ENCODE data around the gene SGCD.

The SGCD gene

GRCh38 chr5:156326718-156327259 is at the start of gene SGCD:
Gene SGCD, plus strand, starts transcription at chr5:156327164.
- CTCF ChIA-PET, result no interaction called here
- TF ChIP-seq, protein P1, sequence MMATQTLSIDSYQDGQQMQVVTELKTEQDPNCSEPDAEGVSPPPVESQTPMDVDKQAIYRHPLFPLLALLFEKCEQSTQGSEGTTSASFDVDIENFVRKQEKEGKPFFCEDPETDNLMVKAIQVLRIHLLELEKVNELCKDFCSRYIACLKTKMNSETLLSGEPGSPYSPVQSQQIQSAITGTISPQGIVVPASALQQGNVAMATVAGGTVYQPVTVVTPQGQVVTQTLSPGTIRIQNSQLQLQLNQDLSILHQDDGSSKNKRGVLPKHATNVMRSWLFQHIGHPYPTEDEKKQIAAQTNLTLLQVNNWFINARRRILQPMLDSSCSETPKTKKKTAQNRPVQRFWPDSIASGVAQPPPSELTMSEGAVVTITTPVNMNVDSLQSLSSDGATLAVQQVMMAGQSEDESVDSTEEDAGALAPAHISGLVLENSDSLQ (IDR thresholded peaks at IDR 0.05), result no peak
- TF ChIP-seq FOXA1 (IDR thresholded peaks at IDR 0.05) (no peak), ARNT (IDR thresholded peaks at IDR 0.05) (no peak), SUZ12 (IDR thresholded peaks at IDR 0.05) (no peak), FOXM1 (IDR thresholded peaks at IDR 0.05; ENCODE audit: borderline replicate concordance) (no peak), HDGF (IDR thresholded peaks at IDR 0.05; ENCODE audit: borderline replicate concordance) (no peak), TARDBP (IDR thresholded peaks at IDR 0.05) (no peak), BHLHE40 (IDR thresholded peaks at IDR 0.05; ENCODE audit: borderline replicate concordance) (no peak), ELF4 (IDR thresholded peaks at IDR 0.05) (no peak), LEF1 (IDR thresholded peaks at IDR 0.05; ENCODE audit: borderline replicate concordance) (no peak), ZNF384 (IDR thresholded peaks at IDR 0.05) (no peak), NFRKB (IDR thresholded peaks at IDR 0.05) (no peak), SP1 (IDR thresholded peaks at IDR 0.05) (no peak), CTBP1 (IDR thresholded peaks at IDR 0.05; ENCODE audit: borderline replicate concordance) (no peak), FOXK2 (IDR thresholded peaks at IDR 0.05) (no peak), L3MBTL2 (conservative IDR thresholded peaks at IDR 0.05) (no peak)
- DNase-seq (ENCODE audit: extremely low spot score), result no peak
- POLR2A ChIA-PET, result no interaction called here

GRCh38 chr5:156277290-156277689 is 49.7 kb upstream of the SGCD start:
- ChIA-PET CTCF (no interaction called here), POLR2A (no interaction called here)
- no peak for DNase-seq (ENCODE audit: extremely low spot score)
- TF ChIP-seq NFRKB (IDR thresholded peaks at IDR 0.05), result no peak
- no peak for TF ChIP-seq CTBP1 (IDR thresholded peaks at IDR 0.05; ENCODE audit: borderline replicate concordance)
- no peak for TF ChIP-seq ELF4 (IDR thresholded peaks at IDR 0.05)
- TF ChIP-seq HDGF (IDR thresholded peaks at IDR 0.05; ENCODE audit: borderline replicate concordance), result no peak
- TF ChIP-seq ARNT (IDR thresholded peaks at IDR 0.05), result no peak
- TF ChIP-seq, protein P1 (IDR thresholded peaks at IDR 0.05), result no peak
- TF ChIP-seq TARDBP (IDR thresholded peaks at IDR 0.05), result no peak
- no peak for TF ChIP-seq L3MBTL2 (conservative IDR thresholded peaks at IDR 0.05)
- TF ChIP-seq SUZ12 (IDR thresholded peaks at IDR 0.05), result no peak
- no peak for TF ChIP-seq SP1 (IDR thresholded peaks at IDR 0.05)
- TF ChIP-seq FOXK2 (IDR thresholded peaks at IDR 0.05), result no peak
- TF ChIP-seq FOXM1 (IDR thresholded peaks at IDR 0.05; ENCODE audit: borderline replicate concordance), result no peak
- no peak for TF ChIP-seq ZNF384 (IDR thresholded peaks at IDR 0.05)
- TF ChIP-seq BHLHE40 (IDR thresholded peaks at IDR 0.05; ENCODE audit: borderline replicate concordance), result no peak
- TF ChIP-seq FOXA1 (IDR thresholded peaks at IDR 0.05), result no peak
- TF ChIP-seq LEF1 (IDR thresholded peaks at IDR 0.05; ENCODE audit: borderline replicate concordance), result no peak

DNA sequence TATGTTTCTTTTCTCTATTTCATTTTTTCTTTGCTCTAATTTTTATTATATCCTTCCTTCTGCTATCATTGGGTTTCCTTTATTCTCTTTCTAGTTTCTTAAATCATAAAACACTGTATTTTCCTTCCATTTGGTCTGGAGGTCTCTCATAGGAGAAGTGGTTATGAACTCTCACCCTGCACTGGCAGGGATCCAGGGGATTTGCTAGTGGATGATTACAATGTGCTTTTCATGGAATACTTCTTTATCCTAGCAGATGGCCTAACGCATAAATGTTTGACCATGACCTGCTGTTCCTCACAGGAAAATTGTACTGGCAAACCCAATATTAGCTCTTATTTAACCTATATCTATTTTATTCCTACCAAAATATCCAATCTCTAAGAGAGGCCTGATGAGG is 31.5 kb upstream of the SGCD start:
- DNase-seq (ENCODE audit: extremely low spot score), result no peak
- TF ChIP-seq TARDBP (IDR thresholded peaks at IDR 0.05) (no peak), BHLHE40 (IDR thresholded peaks at IDR 0.05; ENCODE audit: borderline replicate concordance) (no peak), FOXK2 (IDR thresholded peaks at IDR 0.05) (no peak), L3MBTL2 (conservative IDR thresholded peaks at IDR 0.05) (no peak), ARNT (IDR thresholded peaks at IDR 0.05) (no peak), SP1 (IDR thresholded peaks at IDR 0.05) (no peak)
- ChIA-PET POLR2A (no interaction called here), CTCF (no interaction called here)

- DNase-seq (ENCODE audit: extremely low spot score), result no peak
- POLR2A ChIA-PET, result no interaction called here
- no peak for TF ChIP-seq FOXM1 (IDR thresholded peaks at IDR 0.05; ENCODE audit: borderline replicate concordance)
- no peak for TF ChIP-seq TARDBP (IDR thresholded peaks at IDR 0.05)
- no peak for TF ChIP-seq CTBP1 (IDR thresholded peaks at IDR 0.05; ENCODE audit: borderline replicate concordance)
- TF ChIP-seq FOXK2 (IDR thresholded peaks at IDR 0.05), result no peak
- no peak for TF ChIP-seq ZNF384 (IDR thresholded peaks at IDR 0.05)
- no peak for TF ChIP-seq SP1 (IDR thresholded peaks at IDR 0.05)
- TF ChIP-seq FOXA1 (IDR thresholded peaks at IDR 0.05), result no peak
- no peak for TF ChIP-seq ELF4 (IDR thresholded peaks at IDR 0.05)
- TF ChIP-seq ARNT (IDR thresholded peaks at IDR 0.05), result no peak
- TF ChIP-seq NFRKB (IDR thresholded peaks at IDR 0.05), result no peak
- no peak for TF ChIP-seq L3MBTL2 (conservative IDR thresholded peaks at IDR 0.05)
- TF ChIP-seq SUZ12 (IDR thresholded peaks at IDR 0.05), result no peak
- TF ChIP-seq HDGF (IDR thresholded peaks at IDR 0.05; ENCODE audit: borderline replicate concordance), result no peak
- CTCF ChIA-PET, result no interaction called here
Measured at GRCh38 chr5:156310115-156310514, 16.8 kb upstream of the SGCD start.

GRCh38 chr5:156312897-156313694 is 13.9 kb upstream of the SGCD start:
- POLR2A ChIA-PET, result no interaction called here
- DNase-seq (ENCODE audit: extremely low spot score), result no peak
- CTCF ChIA-PET, result interaction anchor here (0.6 kb wide), 1 partner anchor 23 kb away, joined by 5 read pairs; no protein-coding TSS in a partner anchor
- TF ChIP-seq, protein P1 (IDR thresholded peaks at IDR 0.05), result no peak
- TF ChIP-seq FOXK2 (IDR thresholded peaks at IDR 0.05) (no peak), CTBP1 (IDR thresholded peaks at IDR 0.05; ENCODE audit: borderline replicate concordance) (no peak), ARNT (IDR thresholded peaks at IDR 0.05) (no peak), SUZ12 (IDR thresholded peaks at IDR 0.05) (no peak), L3MBTL2 (conservative IDR thresholded peaks at IDR 0.05) (no peak), LEF1 (IDR thresholded peaks at IDR 0.05; ENCODE audit: borderline replicate concordance) (no peak), FOXA1 (IDR thresholded peaks at IDR 0.05) (no peak), FOXM1 (IDR thresholded peaks at IDR 0.05; ENCODE audit: borderline replicate concordance) (no peak), HDGF (IDR thresholded peaks at IDR 0.05; ENCODE audit: borderline replicate concordance) (no peak), BHLHE40 (IDR thresholded peaks at IDR 0.05; ENCODE audit: borderline replicate concordance) (no peak), SP1 (IDR thresholded peaks at IDR 0.05) (no peak), ZNF384 (IDR thresholded peaks at IDR 0.05) (no peak), ELF4 (IDR thresholded peaks at IDR 0.05) (no peak), TARDBP (IDR thresholded peaks at IDR 0.05) (no peak)

Measured in HEK293T (cell line).